ENCODE measurements around the gene CARMIL1. TPM values are rescaled to one million over a fixed set of nuclear protein-coding genes. Genes with fewer than 3 reads are reported as not detected.

The CARMIL1 gene
- total RNA-seq, 1 donor from 2014 or later: 86.3 TPM

GRCh38 chr6:25602674-25602982 lies 323.5 kb downstream of the CARMIL1 start:
- H3K9me3 Mint-ChIP-seq (ENCODE audit: low read depth): no peaks in the 10 kb centered on the region
- peaks cover 31% of the 10 kb centered on the region for H3K4me1 Mint-ChIP-seq (ENCODE audit: low read depth)
- DNase-seq (ENCODE audit: low spot score, unreplicated experiment): no peak
- H3K36me3 Mint-ChIP-seq (ENCODE audit: insufficient read depth): peaks cover 40% of the 10 kb centered on the region
- no peak overlapping the region for H3K4me3 Mint-ChIP-seq (ENCODE audit: low read depth)
- no peak overlapping the region for H3K27ac Mint-ChIP-seq
- no peak for TF ChIP-seq CTCF (IDR thresholded peaks at IDR 0.05; ENCODE audit: unreplicated experiment)
- H3K27me3 Mint-ChIP-seq: no peaks in the 10 kb centered on the region

DNA sequence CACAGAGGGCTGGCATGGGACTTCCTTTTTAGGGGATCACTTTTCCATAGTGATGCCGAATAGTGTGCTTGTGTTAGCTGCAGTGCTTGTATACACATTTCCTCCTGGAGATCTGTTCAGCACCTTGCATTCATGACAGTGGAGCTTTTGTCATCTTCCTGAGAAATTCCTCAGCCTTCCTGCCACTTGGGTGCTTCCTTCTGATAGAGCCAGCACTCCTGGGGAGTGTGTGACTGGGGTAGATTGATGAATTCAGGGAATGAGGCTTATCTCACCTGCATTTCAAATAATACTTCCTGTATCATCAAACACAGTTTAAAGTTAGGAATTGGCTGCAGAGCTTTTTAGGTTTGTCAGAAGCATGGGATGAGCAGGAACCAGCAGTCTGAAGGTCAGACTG lies 324.1 kb downstream of the CARMIL1 start:
- Mint-ChIP-seq H3K36me3 (ENCODE audit: insufficient read depth) (peaks cover 40% of the 10 kb centered on the region), H3K27me3 (no peaks in the 10 kb centered on the region), H3K4me1 (ENCODE audit: low read depth) (peaks cover 29% of the 10 kb centered on the region), H3K9me3 (ENCODE audit: low read depth) (no peaks in the 10 kb centered on the region), H3K27ac (no peak overlapping the region), H3K4me3 (ENCODE audit: low read depth) (no peak overlapping the region)
- no peak for DNase-seq (ENCODE audit: low spot score, unreplicated experiment)
- no peak for TF ChIP-seq CTCF (IDR thresholded peaks at IDR 0.05; ENCODE audit: unreplicated experiment)

DNA sequence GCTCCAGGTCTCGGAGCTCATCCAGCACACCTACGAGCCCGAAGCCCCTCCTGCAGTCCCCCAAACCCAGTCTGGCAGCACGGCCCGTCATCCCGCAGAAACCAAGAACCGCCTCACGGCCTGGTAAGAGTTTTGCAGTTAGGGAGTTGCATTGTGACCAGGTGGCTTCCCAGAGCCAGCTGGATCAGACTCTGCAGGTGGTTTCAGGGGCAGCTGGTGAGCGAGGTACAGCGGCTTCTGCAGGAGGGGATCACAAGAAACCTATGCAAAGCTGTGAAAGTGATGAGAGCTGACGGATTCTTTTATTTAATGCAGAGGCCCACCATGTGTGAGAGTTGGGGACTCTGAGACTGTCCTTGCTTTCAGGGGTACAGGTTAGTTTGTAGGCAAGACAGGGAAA lies 327.0 kb downstream of the CARMIL1 start:
- Mint-ChIP-seq H3K36me3 (ENCODE audit: insufficient read depth) (peaks cover 20% of the 10 kb centered on the region), H3K4me1 (ENCODE audit: low read depth) (peaks cover 10% of the 10 kb centered on the region), H3K27me3 (no peaks in the 10 kb centered on the region), H3K27ac (no peak overlapping the region), H3K9me3 (ENCODE audit: low read depth) (no peaks in the 10 kb centered on the region), H3K4me3 (ENCODE audit: low read depth) (no peak overlapping the region)
- TF ChIP-seq CTCF (IDR thresholded peaks at IDR 0.05; ENCODE audit: unreplicated experiment): no peak
- no peak for DNase-seq (ENCODE audit: low spot score, unreplicated experiment)

- no peaks in the 10 kb centered on the region for H3K9me3 Mint-ChIP-seq (ENCODE audit: low read depth)
Observed at GRCh38 chr6:25608558-25609174, 329.5 kb downstream of the CARMIL1 start.

GRCh38 chr6:25612666-25613065 lies 333.5 kb downstream of the CARMIL1 start:
- Mint-ChIP-seq H3K4me1 (ENCODE audit: low read depth) (peaks cover 3% of the 10 kb centered on the region), H3K4me3 (ENCODE audit: low read depth) (no peak overlapping the region), H3K36me3 (ENCODE audit: insufficient read depth) (peaks cover 25% of the 10 kb centered on the region)

More at GRCh38 chr6:25608558-25609174, 329.5 kb downstream of the CARMIL1 start:
- Mint-ChIP-seq H3K27ac (no peak overlapping the region), H3K27me3 (no peaks in the 10 kb centered on the region), H3K4me3 (ENCODE audit: low read depth) (no peak overlapping the region), H3K4me1 (ENCODE audit: low read depth) (peaks cover 3% of the 10 kb centered on the region), H3K36me3 (ENCODE audit: insufficient read depth) (peaks cover 32% of the 10 kb centered on the region)
- no peak for TF ChIP-seq CTCF (IDR thresholded peaks at IDR 0.05; ENCODE audit: unreplicated experiment)
- no peak for DNase-seq (ENCODE audit: low spot score, unreplicated experiment)

More at GRCh38 chr6:25612666-25613065, 333.5 kb downstream of the CARMIL1 start:
- no peak for DNase-seq (ENCODE audit: low spot score, unreplicated experiment)
- H3K9me3 Mint-ChIP-seq (ENCODE audit: low read depth): no peaks in the 10 kb centered on the region
- H3K27me3 Mint-ChIP-seq: no peaks in the 10 kb centered on the region
- no peak for TF ChIP-seq CTCF (IDR thresholded peaks at IDR 0.05; ENCODE audit: unreplicated experiment)
- H3K27ac Mint-ChIP-seq: no peak overlapping the region

Measured in progenitor cell of endocrine pancreas (in vitro differentiated cells).